Stimulated activated naive CD8-positive, alpha-beta T cell treated with anti-CD3 and anti-CD28 coated beads, Interleukin-15, Interleukin-2, amounts not matched to agents 100 ng/mL and 50 ng/mL, for 24 hours (primary cell): ENCODE measurements around the gene ADM2.

ENCODE experiments used
- H3K27ac Mint-ChIP-seq: one replicate; pipeline ENCODE4 v1.8.0; 2021; ENCODE audit warnings: mild to moderate bottlenecking, mixed read lengths
- H3K27me3 Mint-ChIP-seq: one replicate; pipeline ENCODE4 v1.8.0; 2021; ENCODE audit warnings: mixed read lengths
- H3K36me3 Mint-ChIP-seq: one replicate; pipeline ENCODE4 v1.8.0; 2021; ENCODE audit warnings: low read depth, mixed read lengths
- H3K4me1 Mint-ChIP-seq: one replicate; pipeline ENCODE4 v1.8.0; 2021; ENCODE audit warnings: low read depth, mixed read lengths
- H3K4me3 Mint-ChIP-seq: one replicate; pipeline ENCODE4 v1.8.0; 2021; ENCODE audit warnings: mild to moderate bottlenecking, mixed read lengths
- H3K9me3 Mint-ChIP-seq: one replicate; pipeline ENCODE4 v1.8.0; 2021; ENCODE audit warnings: mixed read lengths

ADM2 gene

GRCh38 chr22:50456466-50457234, 24.7 kb upstream of the ADM2 start:
- H3K4me3 Mint-ChIP-seq, result no peak overlapping the region
- H3K27me3 Mint-ChIP-seq, result no peaks in the 10 kb centered on the region
- H3K9me3 Mint-ChIP-seq, result no peaks in the 10 kb centered on the region
- H3K4me1 Mint-ChIP-seq, result peaks cover 14% of the 10 kb centered on the region
- no peak overlapping the region for H3K27ac Mint-ChIP-seq
- peaks cover 37% of the 10 kb centered on the region for H3K36me3 Mint-ChIP-seq

DNA sequence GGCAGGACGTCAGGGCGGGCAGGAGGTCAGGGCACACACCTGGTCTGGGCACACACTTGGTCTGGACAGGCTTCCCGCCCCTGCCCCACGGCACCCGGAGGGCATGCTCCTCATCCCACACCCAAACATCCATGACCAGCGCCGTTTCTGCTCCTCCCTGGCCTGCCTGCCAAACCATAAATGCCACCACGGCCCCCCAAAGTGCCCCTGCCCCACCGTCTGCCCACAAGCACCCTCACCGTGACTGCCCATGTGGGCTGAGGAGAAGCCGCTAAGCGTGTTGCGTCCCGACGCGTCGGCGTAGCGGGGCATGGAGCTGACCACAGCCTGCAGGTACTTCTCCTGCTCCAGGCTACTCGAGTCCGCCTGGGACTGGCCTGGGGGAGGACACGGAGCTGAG, 22.3 kb upstream of the ADM2 start:
- H3K9me3 Mint-ChIP-seq, result no peaks in the 10 kb centered on the region
- H3K27me3 Mint-ChIP-seq, result no peaks in the 10 kb centered on the region
- H3K4me1 Mint-ChIP-seq, result peaks cover 2% of the 10 kb centered on the region
- H3K36me3 Mint-ChIP-seq, result peaks cover 32% of the 10 kb centered on the region
- no peak overlapping the region for H3K4me3 Mint-ChIP-seq
- H3K27ac Mint-ChIP-seq, result no peak overlapping the region

DNA sequence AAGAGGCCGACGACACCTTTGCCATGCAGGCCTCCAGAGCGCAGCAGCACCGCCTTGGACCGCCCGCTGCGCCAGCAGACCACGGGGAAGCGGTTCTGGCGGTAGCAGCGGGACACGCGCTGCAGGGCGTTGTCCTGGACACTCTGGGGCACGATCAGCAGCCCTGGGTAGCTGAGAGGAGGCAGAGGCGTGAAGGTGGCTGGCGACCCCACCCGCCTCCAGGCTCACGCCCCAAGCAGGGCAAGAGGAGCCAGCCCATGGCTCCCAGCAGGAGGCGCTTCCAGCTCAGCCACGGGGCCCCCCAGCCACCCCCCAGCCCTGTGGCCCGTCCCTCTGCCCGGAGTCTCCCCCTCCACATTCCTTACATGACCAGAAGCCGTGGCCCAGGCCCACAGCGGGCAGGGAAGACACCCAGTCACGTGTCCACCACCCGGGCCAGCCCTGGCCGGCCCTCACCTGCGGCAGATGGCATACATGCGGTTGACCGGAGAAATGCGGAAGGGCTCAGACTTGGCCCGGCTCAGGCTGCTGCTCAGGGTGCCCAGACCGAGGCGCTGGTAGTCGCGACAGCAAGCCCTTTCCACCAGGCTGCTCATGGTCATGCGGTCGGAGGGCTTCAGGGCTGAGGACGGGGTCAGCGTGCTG, 21.7 kb upstream of the ADM2 start:
- Mint-ChIP-seq H3K27me3 (no peaks in the 10 kb centered on the region), H3K4me3 (no peak overlapping the region), H3K9me3 (no peaks in the 10 kb centered on the region), H3K4me1 (no peaks in the 10 kb centered on the region), H3K36me3 (peaks cover 28% of the 10 kb centered on the region), H3K27ac (no peak overlapping the region)

- Mint-ChIP-seq H3K36me3 (peaks cover 25% of the 10 kb centered on the region), H3K4me3 (no peak overlapping the region), H3K27ac (no peak overlapping the region), H3K4me1 (no peaks in the 10 kb centered on the region), H3K27me3 (no peaks in the 10 kb centered on the region), H3K9me3 (no peaks in the 10 kb centered on the region)
Measured at GRCh38 chr22:50460938-50461337, 20.4 kb upstream of the ADM2 start.

- Mint-ChIP-seq H3K4me3 (no peak overlapping the region), H3K27ac (no peak overlapping the region), H3K36me3 (peaks cover 31% of the 10 kb centered on the region), H3K27me3 (no peaks in the 10 kb centered on the region), H3K4me1 (peaks cover 4% of the 10 kb centered on the region), H3K9me3 (no peaks in the 10 kb centered on the region)
Measured at GRCh38 chr22:50461536-50461935, 19.8 kb upstream of the ADM2 start.

GRCh38 chr22:50461979-50462540, 19.3 kb upstream of the ADM2 start:
- no peaks in the 10 kb centered on the region for H3K27me3 Mint-ChIP-seq
- H3K9me3 Mint-ChIP-seq, result no peaks in the 10 kb centered on the region
- H3K4me3 Mint-ChIP-seq, result no peak overlapping the region
- H3K27ac Mint-ChIP-seq, result no peak overlapping the region
- peaks cover 36% of the 10 kb centered on the region for H3K36me3 Mint-ChIP-seq
- H3K4me1 Mint-ChIP-seq, result peaks cover 9% of the 10 kb centered on the region

- Mint-ChIP-seq H3K36me3 (peaks cover 35% of the 10 kb centered on the region), H3K27me3 (no peaks in the 10 kb centered on the region), H3K27ac (no peak overlapping the region), H3K9me3 (no peaks in the 10 kb centered on the region), H3K4me3 (no peak overlapping the region), H3K4me1 (peaks cover 19% of the 10 kb centered on the region)
Measured at GRCh38 chr22:50463188-50463900, 18.0 kb upstream of the ADM2 start.

- H3K27me3 Mint-ChIP-seq, result no peaks in the 10 kb centered on the region
- peaks cover 30% of the 10 kb centered on the region for H3K4me1 Mint-ChIP-seq
- no peaks in the 10 kb centered on the region for H3K9me3 Mint-ChIP-seq
- H3K4me3 Mint-ChIP-seq, result no peak overlapping the region
- peaks cover 26% of the 10 kb centered on the region for H3K36me3 Mint-ChIP-seq
- no peak overlapping the region for H3K27ac Mint-ChIP-seq
Measured at GRCh38 chr22:50464451-50464850, 16.9 kb upstream of the ADM2 start.

GRCh38 chr22:50465066-50465930, 16.0 kb upstream of the ADM2 start:
- peaks cover 38% of the 10 kb centered on the region for H3K4me1 Mint-ChIP-seq

GRCh38 chr22:50467341-50467740, 14.0 kb upstream of the ADM2 start:
- peaks cover 19% of the 10 kb centered on the region for H3K36me3 Mint-ChIP-seq
- no peaks in the 10 kb centered on the region for H3K9me3 Mint-ChIP-seq
- H3K4me1 Mint-ChIP-seq, result peaks cover 59% of the 10 kb centered on the region
- H3K4me3 Mint-ChIP-seq, result no peak overlapping the region
- H3K27me3 Mint-ChIP-seq, result no peaks in the 10 kb centered on the region
- no peak overlapping the region for H3K27ac Mint-ChIP-seq

More at GRCh38 chr22:50465066-50465930, 16.0 kb upstream of the ADM2 start:
- H3K27me3 Mint-ChIP-seq, result no peaks in the 10 kb centered on the region
- H3K36me3 Mint-ChIP-seq, result peaks cover 25% of the 10 kb centered on the region
- H3K9me3 Mint-ChIP-seq, result no peaks in the 10 kb centered on the region
- H3K27ac Mint-ChIP-seq, result no peak overlapping the region
- H3K4me3 Mint-ChIP-seq, result no peak overlapping the region

DNA sequence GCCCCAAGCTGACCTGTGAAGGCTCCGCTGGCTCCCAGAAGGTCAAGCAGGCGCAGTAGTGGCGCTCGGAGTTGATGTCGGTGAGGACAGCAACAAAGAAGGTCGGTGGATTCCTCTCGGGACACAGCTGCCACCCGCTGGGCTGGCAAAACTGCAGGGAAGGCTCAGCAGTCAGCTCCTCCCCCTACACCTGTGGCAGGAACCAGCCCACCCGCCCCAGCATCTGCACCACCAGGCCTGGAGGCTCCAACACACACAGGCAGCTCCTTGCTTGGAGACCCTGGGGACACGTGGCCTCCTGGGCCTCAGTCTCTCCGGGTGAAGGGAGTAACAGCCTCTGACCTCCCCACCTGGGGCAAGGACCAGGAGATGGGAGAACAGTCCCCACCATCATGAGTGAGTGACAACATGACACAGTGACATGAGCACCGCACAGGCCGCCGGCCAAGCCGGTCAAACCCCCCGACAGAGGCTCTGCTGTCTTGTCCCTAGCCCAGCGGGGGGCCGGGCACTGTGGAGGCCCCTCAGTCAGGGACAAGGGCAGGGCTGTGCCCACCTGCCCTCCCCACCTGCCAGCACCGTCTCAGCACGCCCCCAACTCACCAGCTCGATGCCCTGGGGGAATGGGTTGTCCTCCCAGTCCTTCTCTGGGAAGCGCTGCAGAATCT, 13.4 kb upstream of the ADM2 start:
- Mint-ChIP-seq H3K4me3 (peak overlapping the region; percentile 62), H3K27me3 (no peaks in the 10 kb centered on the region), H3K36me3 (peaks cover 18% of the 10 kb centered on the region), H3K4me1 (peaks cover 64% of the 10 kb centered on the region), H3K9me3 (no peaks in the 10 kb centered on the region), H3K27ac (no peak overlapping the region)

GRCh38 chr22:50468626-50469025, 12.7 kb upstream of the ADM2 start:
- H3K4me3 Mint-ChIP-seq, result peak overlapping the region; percentile 62
- H3K27me3 Mint-ChIP-seq, result no peaks in the 10 kb centered on the region
- peaks cover 14% of the 10 kb centered on the region for H3K36me3 Mint-ChIP-seq
- no peaks in the 10 kb centered on the region for H3K9me3 Mint-ChIP-seq
- H3K4me1 Mint-ChIP-seq, result peaks cover 71% of the 10 kb centered on the region
- peak overlapping the region; percentile 31 for H3K27ac Mint-ChIP-seq

DNA sequence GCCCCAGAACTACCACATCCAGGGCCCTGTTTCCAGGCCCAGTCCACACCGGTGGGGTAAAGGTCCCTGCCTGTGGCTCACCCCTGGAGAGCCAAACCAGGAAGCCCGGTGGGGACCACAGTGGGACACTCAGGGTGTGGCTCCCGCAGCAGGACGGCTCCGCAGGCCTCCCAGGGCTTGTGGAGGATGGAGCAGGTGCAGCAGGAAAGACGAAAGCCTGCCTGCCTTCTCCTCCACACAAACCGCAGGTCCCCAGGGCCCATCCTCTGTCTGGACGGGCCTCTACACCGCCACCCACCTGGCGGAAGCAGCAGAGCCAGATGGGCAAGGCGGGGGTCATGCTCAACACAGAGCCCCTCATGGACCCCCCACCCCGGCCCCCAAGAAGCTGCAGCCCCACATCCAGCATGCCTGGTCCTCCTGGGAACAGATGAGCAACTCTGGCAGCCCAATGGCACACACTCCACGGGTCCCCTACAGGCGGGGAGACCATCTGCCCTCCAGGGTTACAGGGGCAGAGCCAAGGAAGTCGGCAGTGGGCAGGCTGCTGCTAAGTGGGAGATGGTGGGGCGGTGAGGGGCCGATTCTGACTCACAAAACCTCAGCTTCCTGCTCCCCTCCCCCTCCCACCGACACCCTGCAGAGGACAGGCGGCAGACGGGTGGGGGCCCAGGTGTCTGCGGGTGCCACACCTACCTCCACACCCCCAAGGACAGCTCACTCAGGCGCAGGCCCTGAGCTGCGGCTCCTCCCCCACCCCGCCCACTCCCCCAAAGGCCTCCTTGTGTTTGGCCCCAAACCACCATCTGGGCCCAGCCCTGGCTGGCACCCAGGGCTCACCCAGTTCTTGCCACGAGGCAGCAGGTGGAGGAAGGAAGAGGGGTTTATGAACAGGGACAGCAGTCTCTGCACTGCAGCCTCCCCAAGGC, 11.7 kb upstream of the ADM2 start:
- Mint-ChIP-seq H3K27ac (peak overlapping the region; percentile 92), H3K27me3 (no peaks in the 10 kb centered on the region), H3K9me3 (no peaks in the 10 kb centered on the region), H3K4me3 (peak overlapping the region; percentile 62), H3K4me1 (peaks cover 77% of the 10 kb centered on the region), H3K36me3 (peaks cover 14% of the 10 kb centered on the region)
